Measurements from ENCODE around the gene LAMP2.

DNA sequence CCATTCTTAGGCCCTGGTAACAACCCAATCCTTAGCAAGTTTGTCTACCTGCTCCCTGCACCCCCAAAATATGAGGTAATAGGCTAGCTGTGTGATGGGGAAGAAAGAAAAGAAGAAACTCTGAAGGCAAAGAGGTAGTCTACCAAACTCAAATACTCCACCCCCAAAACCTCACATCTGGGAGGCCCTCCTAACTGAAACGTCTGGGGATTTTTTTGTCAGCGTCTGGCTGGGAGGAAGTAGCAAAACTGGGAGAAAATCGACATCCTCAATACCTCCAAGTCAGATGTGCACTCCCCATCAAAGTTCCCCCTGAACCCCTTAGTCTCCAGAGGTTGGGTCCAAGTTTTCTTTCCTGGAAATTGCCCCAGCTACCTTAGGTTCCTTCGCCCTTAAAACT is 1.0 kb downstream of the LAMP2 start:
- TF ChIP-seq, protein P1, sequence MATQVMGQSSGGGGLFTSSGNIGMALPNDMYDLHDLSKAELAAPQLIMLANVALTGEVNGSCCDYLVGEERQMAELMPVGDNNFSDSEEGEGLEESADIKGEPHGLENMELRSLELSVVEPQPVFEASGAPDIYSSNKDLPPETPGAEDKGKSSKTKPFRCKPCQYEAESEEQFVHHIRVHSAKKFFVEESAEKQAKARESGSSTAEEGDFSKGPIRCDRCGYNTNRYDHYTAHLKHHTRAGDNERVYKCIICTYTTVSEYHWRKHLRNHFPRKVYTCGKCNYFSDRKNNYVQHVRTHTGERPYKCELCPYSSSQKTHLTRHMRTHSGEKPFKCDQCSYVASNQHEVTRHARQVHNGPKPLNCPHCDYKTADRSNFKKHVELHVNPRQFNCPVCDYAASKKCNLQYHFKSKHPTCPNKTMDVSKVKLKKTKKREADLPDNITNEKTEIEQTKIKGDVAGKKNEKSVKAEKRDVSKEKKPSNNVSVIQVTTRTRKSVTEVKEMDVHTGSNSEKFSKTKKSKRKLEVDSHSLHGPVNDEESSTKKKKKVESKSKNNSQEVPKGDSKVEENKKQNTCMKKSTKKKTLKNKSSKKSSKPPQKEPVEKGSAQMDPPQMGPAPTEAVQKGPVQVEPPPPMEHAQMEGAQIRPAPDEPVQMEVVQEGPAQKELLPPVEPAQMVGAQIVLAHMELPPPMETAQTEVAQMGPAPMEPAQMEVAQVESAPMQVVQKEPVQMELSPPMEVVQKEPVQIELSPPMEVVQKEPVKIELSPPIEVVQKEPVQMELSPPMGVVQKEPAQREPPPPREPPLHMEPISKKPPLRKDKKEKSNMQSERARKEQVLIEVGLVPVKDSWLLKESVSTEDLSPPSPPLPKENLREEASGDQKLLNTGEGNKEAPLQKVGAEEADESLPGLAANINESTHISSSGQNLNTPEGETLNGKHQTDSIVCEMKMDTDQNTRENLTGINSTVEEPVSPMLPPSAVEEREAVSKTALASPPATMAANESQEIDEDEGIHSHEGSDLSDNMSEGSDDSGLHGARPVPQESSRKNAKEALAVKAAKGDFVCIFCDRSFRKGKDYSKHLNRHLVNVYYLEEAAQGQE (IDR thresholded peaks at IDR 0.05; ENCODE audit: insufficient read depth in 1 of 2, low read depth in 2 of 2, low read length in 2 of 2), result no peak
- no peak for TF ChIP-seq POLR2AphosphoS5 (IDR thresholded peaks at IDR 0.05; ENCODE audit: low read depth, low read length)
